ENCODE measurements around the gene RABGAP1L.
"Not testable (repeated sequence)": the region's sequence is repeated elsewhere in the genome, so short reads cannot be mapped to it uniquely, and the experiment has no call there.

Gene RABGAP1L

GRCh38 chr1:174447866-174448530 lies 288.7 kb downstream of the RABGAP1L start, which contains the start of gene GPR52:
Gene GPR52 (plus strand): TSS chr1:174447964. CDS start chr1:174448112, 148 bp downstream.
- no peak for DNase-seq
- in situ Hi-C loops (cut with HindIII; ENCODE audit: low pct_ligation_motif_present, low pct_unique_long_range_greater_than_20kb, low sequenced_read_pairs) = no loop called here

- DNase-seq = no peak
- in situ Hi-C loops (cut with HindIII; ENCODE audit: low pct_ligation_motif_present, low pct_unique_long_range_greater_than_20kb, low sequenced_read_pairs) = no loop called here
Measured at GRCh38 chr1:174448531-174448883, 289.2 kb downstream of the RABGAP1L start.

GRCh38 chr1:174448974-174449373 lies 289.7 kb downstream of the RABGAP1L start:
- DNase-seq = no peak
- in situ Hi-C loops (cut with HindIII; ENCODE audit: low pct_ligation_motif_present, low pct_unique_long_range_greater_than_20kb, low sequenced_read_pairs) = no loop called here

- no peak for DNase-seq
- in situ Hi-C loops (cut with HindIII; ENCODE audit: low pct_ligation_motif_present, low pct_unique_long_range_greater_than_20kb, low sequenced_read_pairs) = no loop called here
Measured at GRCh38 chr1:174451408-174451807, 292.1 kb downstream of the RABGAP1L start.

- in situ Hi-C loops (cut with HindIII; ENCODE audit: low pct_ligation_motif_present, low pct_unique_long_range_greater_than_20kb, low sequenced_read_pairs) = no loop called here
- no peak for DNase-seq
Measured at GRCh38 chr1:174465855-174466254, 306.5 kb downstream of the RABGAP1L start.

GRCh38 chr1:174466607-174467006 lies 307.3 kb downstream of the RABGAP1L start:
- in situ Hi-C loops (cut with HindIII; ENCODE audit: low pct_ligation_motif_present, low pct_unique_long_range_greater_than_20kb, low sequenced_read_pairs) = no loop called here
- DNase-seq = no peak

- in situ Hi-C loops (cut with HindIII; ENCODE audit: low pct_ligation_motif_present, low pct_unique_long_range_greater_than_20kb, low sequenced_read_pairs) = no loop called here
- DNase-seq = no peak
Measured at GRCh38 chr1:174469052-174469451, 309.7 kb downstream of the RABGAP1L start.

- no peak for DNase-seq
- in situ Hi-C loops (cut with HindIII; ENCODE audit: low pct_ligation_motif_present, low pct_unique_long_range_greater_than_20kb, low sequenced_read_pairs) = no loop called here
Measured at GRCh38 chr1:174469687-174470086, 310.4 kb downstream of the RABGAP1L start.

- no peak for DNase-seq
- in situ Hi-C loops (cut with HindIII; ENCODE audit: low pct_ligation_motif_present, low pct_unique_long_range_greater_than_20kb, low sequenced_read_pairs) = no loop called here
Measured at GRCh38 chr1:174479281-174479680, 320.0 kb downstream of the RABGAP1L start.

- no peak for DNase-seq
- in situ Hi-C loops (cut with HindIII; ENCODE audit: low pct_ligation_motif_present, low pct_unique_long_range_greater_than_20kb, low sequenced_read_pairs) = no loop called here
Measured at GRCh38 chr1:174480324-174480723, 321.0 kb downstream of the RABGAP1L start.

- in situ Hi-C loops (cut with HindIII; ENCODE audit: low pct_ligation_motif_present, low pct_unique_long_range_greater_than_20kb, low sequenced_read_pairs) = no loop called here
- DNase-seq = no peak
Measured at GRCh38 chr1:174491606-174492005, 332.3 kb downstream of the RABGAP1L start.

GRCh38 chr1:174497478-174497877 lies 338.2 kb downstream of the RABGAP1L start:
- no peak for DNase-seq
- in situ Hi-C loops (cut with HindIII; ENCODE audit: low pct_ligation_motif_present, low pct_unique_long_range_greater_than_20kb, low sequenced_read_pairs) = no loop called here

GRCh38 chr1:174516755-174517154 lies 357.4 kb downstream of the RABGAP1L start:
- in situ Hi-C loops (cut with HindIII; ENCODE audit: low pct_ligation_motif_present, low pct_unique_long_range_greater_than_20kb, low sequenced_read_pairs) = not testable (repeated sequence)

GRCh38 chr1:174519844-174520243 lies 360.5 kb downstream of the RABGAP1L start:
- in situ Hi-C loops (cut with HindIII; ENCODE audit: low pct_ligation_motif_present, low pct_unique_long_range_greater_than_20kb, low sequenced_read_pairs) = no loop called here
- no peak for DNase-seq

More at GRCh38 chr1:174516755-174517154, 357.4 kb downstream of the RABGAP1L start:
- DNase-seq = not testable (repeated sequence)

- no peak for DNase-seq
- in situ Hi-C loops (cut with HindIII; ENCODE audit: low pct_ligation_motif_present, low pct_unique_long_range_greater_than_20kb, low sequenced_read_pairs) = no loop called here
Measured at GRCh38 chr1:174531751-174532150, 372.4 kb downstream of the RABGAP1L start.

GRCh38 chr1:174534789-174535188 lies 375.5 kb downstream of the RABGAP1L start:
- in situ Hi-C loops (cut with HindIII; ENCODE audit: low pct_ligation_motif_present, low pct_unique_long_range_greater_than_20kb, low sequenced_read_pairs) = no loop called here
- DNase-seq = no peak

GRCh38 chr1:174535207-174535606 lies 375.9 kb downstream of the RABGAP1L start:
- in situ Hi-C loops (cut with HindIII; ENCODE audit: low pct_ligation_motif_present, low pct_unique_long_range_greater_than_20kb, low sequenced_read_pairs) = no loop called here
- DNase-seq = no peak

GRCh38 chr1:174543421-174543820 lies 384.1 kb downstream of the RABGAP1L start:
- in situ Hi-C loops (cut with HindIII; ENCODE audit: low pct_ligation_motif_present, low pct_unique_long_range_greater_than_20kb, low sequenced_read_pairs); DNase-seq: not testable (repeated sequence)

- in situ Hi-C loops (cut with HindIII; ENCODE audit: low pct_ligation_motif_present, low pct_unique_long_range_greater_than_20kb, low sequenced_read_pairs) = no loop called here
- no peak for DNase-seq
Measured at GRCh38 chr1:174550296-174550695, 391.0 kb downstream of the RABGAP1L start.

GRCh38 chr1:174556392-174556791 lies 397.1 kb downstream of the RABGAP1L start:
- in situ Hi-C loops (cut with HindIII; ENCODE audit: low pct_ligation_motif_present, low pct_unique_long_range_greater_than_20kb, low sequenced_read_pairs) = no loop called here
- no peak for DNase-seq

GRCh38 chr1:174568551-174568950 lies 409.2 kb downstream of the RABGAP1L start:
- in situ Hi-C loops (cut with HindIII; ENCODE audit: low pct_ligation_motif_present, low pct_unique_long_range_greater_than_20kb, low sequenced_read_pairs) = no loop called here

More at GRCh38 chr1:174568551-174568950, 409.2 kb downstream of the RABGAP1L start:
- no peak for DNase-seq
